SIG-M5 treated with dmso at 0.1 percent for 504 hours (cell line): ENCODE results near the gene ZNF408.

Source experiments
- DNase-seq: peaks from one replicate; lab custom pipeline; 2025; ENCODE audit not compliant: unreplicated experiment; lab: John Stamatoyannopoulos, UW

Gene ZNF408

DNA sequence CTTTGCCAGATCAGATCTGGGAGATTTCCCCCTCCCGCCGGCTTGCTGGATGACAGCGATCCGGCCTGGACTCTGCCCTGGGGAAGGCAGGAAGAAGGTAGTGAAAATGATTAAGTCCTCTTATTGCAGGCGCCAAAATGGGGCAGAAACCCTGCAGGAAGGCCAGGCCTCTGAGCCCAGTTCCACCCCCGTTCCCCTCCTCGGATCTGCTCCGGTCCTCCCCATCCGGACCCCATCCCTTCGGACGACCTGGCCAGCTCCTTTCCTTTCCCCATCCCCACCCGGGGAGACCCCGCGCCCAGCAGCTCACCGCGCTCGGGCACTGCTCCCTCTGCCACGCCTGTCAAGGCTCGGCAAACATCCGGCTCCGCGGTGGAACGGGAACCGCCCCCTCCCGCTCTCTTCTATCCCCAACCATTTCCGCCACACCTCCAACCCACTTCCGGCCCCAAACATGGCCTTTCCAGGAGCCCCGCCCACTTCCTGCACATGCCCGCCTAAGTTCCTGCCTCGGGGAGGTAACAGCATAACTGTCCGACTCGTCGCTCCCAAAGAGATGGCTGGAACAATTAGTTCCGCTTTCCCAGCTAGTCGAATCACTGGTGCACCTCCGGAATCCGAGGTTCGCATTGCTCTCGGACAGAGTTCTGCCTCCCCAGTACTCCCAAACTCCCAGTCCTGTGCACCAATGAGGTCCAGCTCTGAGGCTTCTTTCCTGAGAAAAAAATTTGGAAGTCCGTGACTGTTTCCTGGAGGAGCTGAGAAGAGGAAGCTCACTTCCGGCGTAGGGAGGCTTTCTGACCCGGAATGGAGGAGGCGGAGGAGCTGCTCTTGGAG lies at the start of gene ZNF408, which contains the start of gene ARHGAP1:
TSS of gene ZNF408 (plus strand) at position 791 of the 837 bp plus-strand sequence. CDS start at position 808, 17 bp downstream.
TSS of gene ARHGAP1 (minus strand) at position 379 of the 837 bp plus-strand sequence. CDS start 4,512 bp downstream, outside the sequence.
- peak; percentile 98 for DNase-seq

DNA sequence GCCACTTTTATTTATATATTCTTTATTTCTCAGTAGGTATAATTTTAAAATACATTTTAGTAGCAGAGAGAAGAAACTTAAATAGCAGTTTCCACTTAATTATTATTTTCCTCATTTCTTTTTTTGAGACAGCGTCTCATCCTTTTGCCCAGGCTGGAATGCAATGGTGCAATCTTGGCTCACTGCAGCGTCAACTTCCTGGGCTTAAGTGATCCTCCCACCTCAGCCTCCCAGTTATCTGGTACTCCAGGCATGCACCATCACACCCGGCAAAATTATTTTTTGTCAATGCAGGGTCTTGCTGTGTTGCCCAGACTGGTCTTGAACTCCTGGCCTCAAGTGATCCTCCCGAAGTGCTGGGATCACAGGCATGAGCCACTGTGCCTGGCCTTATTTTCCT lies 45.2 kb upstream of the ZNF408 start:
- no peak for DNase-seq

DNA sequence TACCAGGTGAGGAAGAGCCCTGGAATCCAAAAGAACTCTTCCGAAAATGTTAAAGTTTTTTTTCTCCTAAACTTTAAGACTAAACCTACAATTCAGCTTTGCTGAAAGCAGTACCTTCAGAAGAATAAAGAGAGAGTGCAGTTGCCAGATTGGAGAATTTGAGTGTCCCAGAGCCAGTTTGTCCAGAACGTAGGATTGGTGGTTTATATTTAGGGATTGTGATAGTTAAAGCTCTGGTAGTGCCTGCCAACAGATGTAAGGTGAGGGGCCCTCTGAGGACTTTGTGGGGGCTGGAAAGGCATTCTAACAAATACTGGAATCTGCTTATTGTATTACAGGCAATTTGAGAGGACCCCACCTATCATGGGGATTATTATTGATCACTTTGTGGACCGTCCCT lies 43.6 kb upstream of the ZNF408 start:
- DNase-seq: no peak

DNA sequence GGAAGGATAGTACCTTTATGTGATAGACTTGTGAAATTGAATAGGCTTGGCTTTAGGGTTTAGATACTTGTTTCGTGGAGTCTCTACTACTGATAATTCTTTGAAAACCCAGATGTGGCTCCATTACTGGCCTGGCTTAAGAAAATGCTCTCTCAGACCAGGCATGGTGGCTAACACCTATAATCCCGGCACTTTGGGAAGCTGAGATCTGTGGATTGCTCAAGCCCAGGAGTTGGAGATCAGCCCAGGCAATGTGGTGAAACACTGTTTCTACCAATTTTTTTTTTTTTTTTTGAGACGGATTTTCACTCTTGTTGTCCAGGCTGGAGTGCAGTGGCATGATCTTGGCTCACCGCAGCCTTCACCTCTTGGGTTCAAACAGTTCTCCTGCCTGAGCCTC lies 42.6 kb upstream of the ZNF408 start:
- no peak for DNase-seq

DNA sequence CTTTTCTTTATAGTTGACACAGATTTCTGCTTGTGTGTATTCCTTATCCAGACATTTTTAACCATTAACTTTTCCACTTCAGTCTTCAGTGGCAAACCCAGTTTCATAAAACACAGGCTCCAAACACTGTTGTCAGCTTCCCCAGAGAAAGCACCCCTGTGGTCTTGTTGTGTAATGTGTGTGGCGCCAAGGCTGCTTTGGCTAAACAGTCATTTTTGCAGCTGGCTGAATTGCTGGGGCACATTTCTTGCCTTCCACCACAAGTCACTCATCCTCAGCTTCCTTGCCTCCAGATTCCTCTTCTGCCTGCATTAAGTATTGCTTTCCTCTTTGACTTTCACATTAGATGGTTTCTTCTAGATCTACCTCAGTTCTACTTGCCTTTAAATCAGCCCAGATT lies 40.9 kb upstream of the ZNF408 start:
- peak; percentile 95 for DNase-seq

DNA sequence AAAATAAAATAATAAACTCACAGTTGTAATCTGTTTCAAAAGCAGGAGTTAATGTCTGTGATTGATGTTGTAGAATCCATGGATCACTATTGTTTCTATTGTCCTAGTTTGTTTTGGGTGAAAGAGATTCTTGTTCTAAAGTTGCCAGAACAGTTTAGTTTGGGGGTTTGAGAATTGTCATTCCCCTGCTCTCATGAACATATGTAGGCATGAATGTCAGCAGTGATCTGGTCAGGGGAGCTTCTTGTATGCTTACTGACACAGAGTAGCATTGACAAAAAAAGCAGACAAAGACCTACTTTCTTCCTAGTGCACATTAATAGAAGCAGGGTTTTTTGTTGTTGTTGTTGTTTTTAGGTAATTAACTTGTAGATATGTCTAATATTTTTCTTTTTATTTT lies 39.0 kb upstream of the ZNF408 start:
- DNase-seq: no peak

DNA sequence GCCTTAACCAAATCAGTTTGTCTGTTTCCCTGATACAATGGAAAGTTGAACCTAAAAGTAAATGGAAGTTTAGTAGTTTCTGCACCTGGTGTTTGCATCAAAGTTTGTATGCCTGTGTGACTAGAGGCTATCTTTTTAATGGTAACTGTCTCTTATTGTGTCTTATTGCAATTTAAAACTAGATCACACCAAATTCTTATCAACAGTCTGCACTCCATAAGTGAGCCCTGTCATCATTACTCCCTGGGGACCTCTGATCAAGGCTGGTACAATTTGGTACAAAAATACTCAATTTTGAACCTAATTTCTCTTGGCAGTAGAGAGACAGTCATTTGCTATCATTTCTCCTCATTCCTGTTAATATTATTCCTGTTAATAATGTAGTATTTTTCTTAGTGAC lies 38.5 kb upstream of the ZNF408 start:
- DNase-seq: no peak

DNA sequence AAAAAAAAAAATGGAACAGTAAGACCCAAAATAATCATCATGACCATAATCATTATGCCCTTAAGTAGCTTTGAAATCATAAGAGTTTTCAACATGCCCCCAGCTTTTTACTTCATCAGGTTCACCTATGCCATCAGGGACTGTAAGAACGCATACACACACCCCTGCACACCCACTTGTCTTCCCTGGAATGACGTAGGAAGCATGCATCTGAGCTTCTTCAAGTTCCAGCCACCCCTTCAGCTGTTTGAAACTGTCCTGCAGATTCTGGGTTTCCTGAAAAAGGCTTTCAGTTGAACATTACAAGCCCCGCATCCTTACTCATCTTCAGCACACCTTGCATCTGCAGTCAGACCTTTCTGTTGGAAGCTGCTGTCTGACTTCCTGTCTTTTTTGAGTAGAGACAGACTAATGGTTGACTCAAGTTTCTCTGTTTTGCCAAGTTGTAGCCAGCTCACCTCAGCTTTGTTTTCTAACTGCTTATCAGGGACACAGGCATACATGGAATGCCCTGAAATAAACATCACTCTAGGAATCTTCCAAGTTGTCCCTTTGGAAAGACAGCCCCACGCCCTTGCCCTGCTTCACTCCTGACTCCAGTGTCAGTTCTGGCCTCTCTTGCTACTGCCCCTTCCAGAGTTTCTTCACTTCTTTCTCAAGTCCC lies 37.4 kb upstream of the ZNF408 start:
- no peak for DNase-seq

DNA sequence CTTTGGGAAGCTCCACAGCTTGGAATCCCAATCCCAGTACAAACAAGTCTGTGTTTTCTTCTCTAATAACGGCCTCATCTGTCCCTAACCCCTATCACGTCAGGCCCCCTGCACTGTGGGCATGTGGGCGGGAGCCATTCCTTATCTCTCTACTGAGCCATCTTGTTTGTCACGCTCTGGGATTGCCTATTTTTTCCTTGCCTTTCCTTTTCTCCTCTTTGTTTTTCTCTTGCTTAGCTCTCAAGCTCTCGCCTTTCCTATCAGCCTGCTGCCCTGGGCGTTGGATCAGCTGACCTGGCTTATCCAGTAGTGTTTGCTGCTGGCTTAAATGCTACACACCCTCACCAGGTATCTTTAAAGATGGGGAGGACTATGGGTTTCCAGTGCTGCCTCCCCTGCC lies 36.2 kb upstream of the ZNF408 start:
- DNase-seq: no peak

DNA sequence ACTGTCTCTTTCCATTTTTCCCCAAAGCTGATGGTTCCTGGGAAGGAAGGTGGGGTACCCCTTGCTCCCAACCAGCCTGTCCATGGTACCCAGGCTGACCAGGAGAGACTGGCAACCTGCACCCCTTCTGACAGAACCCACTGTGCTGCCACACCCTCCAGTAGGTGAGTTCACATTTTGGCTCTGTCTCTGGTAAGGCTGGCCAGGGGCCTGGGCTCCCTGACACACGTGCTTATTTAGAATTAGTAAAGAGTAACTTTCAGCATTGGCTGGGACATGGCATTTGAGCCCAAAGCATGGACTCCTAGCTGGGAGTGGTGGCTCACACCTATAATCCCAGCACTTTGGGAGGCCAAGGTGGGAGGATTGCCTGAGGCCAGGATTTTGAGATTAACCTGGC lies 35.5 kb upstream of the ZNF408 start:
- DNase-seq: no peak

DNA sequence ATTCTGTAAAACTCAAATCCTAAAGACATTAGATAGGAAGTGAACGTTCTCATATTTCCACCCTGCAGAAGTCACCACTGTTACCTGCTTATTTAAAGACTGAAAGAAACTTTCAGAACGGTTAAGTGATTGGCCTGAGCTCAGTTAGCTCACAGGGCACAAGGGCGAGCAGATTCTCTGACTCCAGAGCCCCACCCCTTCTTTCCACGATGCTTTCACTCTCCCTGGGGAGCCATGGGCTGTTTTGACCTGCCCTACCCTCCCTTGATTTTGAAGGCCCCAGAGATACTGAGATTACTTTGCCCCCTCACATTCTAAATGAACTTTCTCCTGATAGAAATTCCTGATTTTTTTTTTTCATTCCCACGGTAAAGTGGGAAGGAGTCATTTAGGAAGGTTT lies 34.3 kb upstream of the ZNF408 start:
- no peak for DNase-seq

DNA sequence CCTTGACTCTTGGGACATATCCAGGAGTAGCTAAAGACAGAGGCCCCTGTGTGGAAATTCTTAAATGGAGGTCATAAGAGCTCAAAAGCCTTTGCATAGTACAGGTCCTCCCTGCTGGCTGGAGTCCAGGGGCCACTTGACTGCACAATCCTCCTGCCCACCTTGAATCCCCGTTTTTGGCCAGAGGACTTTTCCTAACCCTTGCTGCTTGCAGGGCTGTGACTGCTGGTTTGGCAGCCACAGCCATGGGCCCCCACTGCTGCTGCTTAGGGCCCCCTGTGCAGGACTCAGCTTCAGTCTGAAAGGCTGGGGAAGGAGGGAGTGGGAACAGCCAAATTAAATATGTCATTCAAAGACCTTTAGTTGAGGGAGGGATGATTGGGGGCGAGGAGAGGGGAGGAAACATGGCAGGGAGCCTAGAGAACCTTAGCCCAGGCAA lies 33.8 kb upstream of the ZNF408 start:
- DNase-seq: no peak

DNA sequence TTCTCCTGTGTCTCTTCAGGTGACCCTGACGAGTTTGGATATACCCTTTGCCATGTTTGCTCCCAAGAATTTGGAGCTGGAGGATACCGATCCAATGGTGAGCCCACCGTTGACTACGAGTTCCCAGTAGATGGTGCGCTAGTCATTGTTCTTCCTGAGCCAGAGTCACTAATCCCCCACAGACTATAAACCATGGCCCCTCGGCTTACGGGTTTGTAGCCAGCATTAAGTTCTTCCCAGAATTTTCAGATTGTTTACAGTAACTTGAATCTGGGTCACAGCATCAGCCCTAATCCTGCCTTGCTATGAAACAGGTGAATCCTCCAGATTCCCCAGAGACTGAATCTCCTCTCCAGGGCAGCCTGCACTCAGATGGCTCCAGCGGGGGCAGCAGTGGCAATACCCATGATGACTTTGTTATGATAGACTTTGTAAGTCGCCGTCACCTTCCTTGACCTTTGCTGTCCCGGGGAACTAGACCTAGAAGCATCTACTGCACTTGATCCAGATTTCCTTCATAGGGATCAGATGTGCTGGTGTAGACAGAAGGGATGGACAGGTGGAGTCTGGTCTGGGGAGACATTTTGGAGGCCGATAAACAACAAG lies 32.2 kb upstream of the ZNF408 start:
- no peak for DNase-seq

DNA sequence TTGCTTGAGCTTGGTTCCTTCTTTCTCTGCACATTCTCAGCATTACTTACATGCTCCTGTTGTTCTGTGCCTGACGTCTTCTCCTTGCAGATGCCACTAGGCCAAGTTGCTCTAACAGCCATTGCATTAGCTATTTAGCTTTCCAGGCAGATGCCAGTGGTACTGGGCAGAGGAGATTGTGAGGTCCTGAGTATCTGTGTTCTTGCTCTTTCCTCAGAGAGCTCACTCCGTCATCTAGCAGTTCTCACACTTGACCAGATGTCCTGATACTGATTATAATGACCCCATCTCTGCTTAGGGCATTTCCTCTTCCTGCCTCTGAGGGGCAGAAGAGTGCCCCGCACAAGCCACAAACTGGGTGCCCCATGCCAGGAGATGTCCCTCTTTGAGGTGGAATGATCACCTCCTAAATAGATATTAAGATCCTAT lies 31.1 kb upstream of the ZNF408 start:
- peak; percentile 42 for DNase-seq

DNA sequence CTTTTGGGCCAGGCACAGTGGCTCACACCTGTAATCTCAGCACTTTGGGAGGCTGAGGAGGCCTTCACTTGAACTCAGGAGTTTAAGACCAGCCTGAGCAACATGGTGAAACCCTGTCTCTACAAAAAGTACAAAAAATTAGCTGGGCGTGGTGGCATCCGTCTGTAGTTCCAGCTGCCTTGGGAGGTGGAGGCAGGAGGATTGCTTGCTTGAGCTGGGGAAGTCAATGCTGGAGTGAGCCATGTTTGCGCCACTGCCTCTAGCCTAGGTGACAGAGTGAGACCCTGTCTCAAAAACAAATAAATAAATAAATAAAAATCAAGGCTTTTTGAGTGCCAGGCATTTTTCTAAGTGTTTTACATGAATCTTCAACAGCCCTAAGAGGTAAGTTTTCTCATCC lies 30.3 kb upstream of the ZNF408 start:
- peak; percentile 63 for DNase-seq

DNA sequence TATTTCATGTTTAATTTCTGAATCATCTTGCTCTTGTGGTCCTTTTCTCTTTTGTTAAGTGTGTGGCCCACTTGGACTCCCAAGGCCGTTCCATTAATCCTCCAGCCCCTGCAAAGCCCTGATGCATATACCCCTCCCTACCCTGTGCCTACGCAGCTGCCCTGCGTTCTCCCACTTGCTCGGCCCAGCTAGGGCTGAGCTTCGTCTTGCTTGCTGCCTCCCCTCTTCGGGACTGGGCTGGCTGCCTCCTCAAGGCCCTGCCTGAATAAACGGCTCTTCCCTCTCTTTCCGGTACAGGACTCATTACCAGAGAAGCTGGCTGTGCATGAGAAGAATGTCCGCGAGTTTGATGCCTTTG lies 28.9 kb upstream of the ZNF408 start:
- DNase-seq: no peak

DNA sequence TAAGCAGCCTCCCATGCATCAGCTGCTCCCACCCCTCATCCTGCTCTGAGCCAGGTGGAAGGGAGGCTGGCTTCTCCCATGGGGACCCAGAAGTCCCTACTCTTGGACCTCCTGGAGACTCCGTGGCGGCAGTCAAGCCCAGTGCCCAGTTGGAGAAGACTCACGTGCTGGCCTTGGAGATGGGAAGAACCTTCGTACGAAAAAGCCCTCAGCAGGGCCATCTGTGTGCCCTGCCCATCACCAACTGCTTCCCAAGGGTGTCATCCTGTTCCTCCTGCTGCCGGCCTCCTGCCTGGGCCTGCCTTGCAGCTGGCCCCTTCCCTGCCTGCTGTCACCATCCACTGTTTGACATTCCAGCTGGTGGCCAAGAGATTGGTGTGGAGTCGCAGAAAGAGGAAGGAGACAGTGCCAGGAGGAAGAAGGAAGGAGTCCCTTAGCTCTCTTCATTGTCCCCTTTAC lies 28.4 kb upstream of the ZNF408 start:
- DNase-seq: peak; percentile 32

DNA sequence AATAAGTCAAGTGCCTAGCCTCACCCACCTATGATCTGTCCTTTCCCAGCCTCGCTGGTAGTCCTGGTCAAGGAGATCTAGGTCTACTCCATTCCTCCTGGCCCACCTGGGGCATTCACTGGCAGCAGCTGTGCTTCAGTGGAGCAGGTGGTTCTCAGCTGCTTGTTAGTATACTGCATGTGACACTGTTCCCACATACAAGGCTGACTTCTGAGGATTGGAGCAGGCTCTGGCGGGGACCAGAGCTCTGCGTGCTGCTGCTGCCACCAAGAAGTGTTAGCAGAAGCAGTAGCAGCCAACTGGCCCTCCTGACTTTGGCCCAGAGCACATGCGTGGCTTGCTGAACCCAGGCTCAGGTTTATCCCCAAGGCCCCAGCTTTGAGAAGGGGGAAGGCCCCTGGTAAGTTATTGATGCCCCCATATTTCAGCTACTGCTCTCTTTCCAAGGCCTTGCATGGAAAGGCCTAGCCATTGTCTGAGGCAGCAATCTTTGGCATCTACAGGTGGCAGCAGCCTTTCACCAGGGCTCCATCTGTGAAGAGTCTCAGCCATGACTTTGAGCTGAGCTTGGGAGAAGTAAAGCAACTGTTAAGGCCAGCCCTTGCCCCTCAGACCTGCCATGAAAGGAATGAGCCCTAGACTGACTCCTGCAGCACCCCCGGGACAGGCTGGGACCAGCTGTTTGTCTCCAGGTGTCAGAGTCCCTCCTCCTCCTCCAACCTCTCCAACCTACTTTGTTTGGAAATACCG lies 26.9 kb upstream of the ZNF408 start:
- no peak for DNase-seq

DNA sequence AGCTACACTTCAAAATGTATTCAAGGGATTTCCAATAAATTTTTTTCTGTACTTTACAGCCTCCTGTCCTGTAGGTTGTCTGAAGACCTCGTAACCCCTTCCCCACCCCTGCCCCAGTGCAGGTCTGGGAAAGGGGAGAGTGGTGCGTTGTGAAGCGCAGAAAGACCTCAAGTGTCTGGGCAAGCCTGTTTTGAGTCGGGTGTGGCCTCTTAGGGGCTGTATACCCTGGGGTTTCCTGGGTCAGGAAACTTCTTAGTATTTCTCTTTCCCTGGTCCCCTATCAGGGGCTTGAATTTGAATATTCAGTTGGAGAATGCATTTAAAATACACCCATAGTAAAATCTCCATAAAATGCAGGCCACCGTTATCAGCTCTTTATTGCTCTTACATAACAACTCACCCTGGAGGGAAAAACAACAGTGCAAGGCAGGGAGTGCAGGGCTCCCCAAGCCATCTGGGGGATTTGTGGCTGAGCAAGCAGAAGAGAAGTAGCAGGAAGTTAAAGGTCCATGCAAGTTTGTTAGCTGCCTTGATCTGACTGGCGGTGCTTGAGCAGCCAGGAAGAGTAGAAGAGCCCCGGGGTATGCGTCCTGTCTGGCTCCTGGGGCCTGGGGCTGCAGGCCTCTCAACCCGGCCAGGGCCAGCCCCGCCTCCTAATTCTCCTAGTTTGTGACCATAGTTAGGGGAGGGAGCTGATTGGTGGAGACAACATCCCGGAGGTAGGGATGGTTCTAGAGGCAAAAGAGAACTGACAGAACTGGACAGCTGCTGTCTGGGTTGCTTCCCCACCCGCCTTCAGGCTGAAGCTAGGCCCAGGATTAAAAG lies 26.2 kb upstream of the ZNF408 start:
- peak; percentile 86 for DNase-seq

DNA sequence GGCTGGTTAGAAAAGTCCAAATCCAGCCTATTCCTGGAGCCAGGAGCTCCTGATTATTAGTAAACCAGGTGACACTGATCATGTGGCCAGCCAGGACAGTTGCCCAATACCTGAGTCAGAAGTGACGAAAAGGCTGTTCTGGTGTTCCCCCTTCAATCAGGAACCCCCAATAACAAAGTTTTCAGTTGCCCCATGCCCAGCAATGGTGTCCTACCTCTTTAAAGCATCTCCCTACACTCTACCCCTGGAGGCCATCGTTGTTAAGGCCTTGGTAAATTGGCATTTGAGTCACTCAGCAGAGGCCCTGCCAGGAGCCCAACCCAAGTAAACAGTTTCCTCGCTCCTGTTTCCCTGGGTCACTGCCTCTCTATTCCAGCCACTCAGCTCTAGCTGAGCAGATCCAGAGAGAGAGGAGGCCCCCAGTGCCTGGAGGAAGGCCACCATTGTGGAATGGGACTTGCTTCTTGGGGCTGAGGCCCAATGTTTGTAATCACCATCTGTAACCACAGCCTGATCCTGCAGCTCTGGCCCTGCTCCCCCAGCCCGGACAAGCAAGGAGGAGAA lies 25.5 kb upstream of the ZNF408 start:
- peak; percentile 34 for DNase-seq
